OCI-LY7 (cell line): Measurements from ENCODE around the gene MLLT10.

Experiments
- CTCF ChIP-seq: fragments of 200-600 bp; sonication (generic); conservative IDR thresholded peaks from 2 replicates; pipeline ENCODE4 v1.5.1; 2014; ENCODE audit warnings: mild to moderate bottlenecking, antibody characterized with exemption, low read length, moderate library complexity, mixed read lengths
- EZH2phosphoT487 ChIP-seq: fragments of 200-600 bp; sonication (generic); IDR thresholded peaks from 2 replicates; pipeline ENCODE4 v1.6.1; 2018; ENCODE audit warnings: low read depth, borderline replicate concordance, mild to moderate bottlenecking, mixed run types, antibody characterized with exemption, low read length, moderate library complexity, mixed read lengths

GRCh38 chr10:21720090-21720489 is 186.1 kb downstream of the MLLT10 start:
- TF ChIP-seq EZH2phosphoT487 (no peak), CTCF (no peak)
